ENCODE measurements around the gene TMEM150B.

TMEM150B gene

DNA sequence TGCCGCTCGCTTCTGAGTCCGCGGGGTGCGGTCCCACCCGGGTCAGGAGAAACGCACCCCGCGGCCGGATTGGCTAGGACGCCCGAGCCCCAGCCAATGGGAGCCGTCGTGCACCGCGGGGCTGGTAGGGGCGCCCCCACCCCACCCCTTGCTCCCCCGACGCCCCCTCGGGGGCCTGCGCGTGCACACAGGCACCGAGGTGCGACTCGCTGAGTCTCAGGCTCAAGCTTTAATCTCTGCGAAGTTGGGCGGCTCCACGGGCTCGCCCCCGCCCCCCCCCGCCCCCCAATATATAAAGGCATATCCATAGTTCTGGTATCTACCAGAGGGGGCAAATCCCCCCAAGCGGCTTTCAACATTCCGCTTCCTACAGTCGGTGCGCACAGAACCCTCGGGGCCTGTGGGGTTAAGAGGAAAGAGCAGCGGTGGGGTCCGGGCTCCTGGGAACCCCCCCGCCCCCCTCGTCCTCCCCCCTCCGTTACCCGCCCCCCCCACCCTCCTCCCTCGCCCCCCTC lies 29.6 kb upstream of the TMEM150B start, which contains the start of gene COX6B2:
Gene COX6B2 (minus strand): TSS at position 22 of the 515 bp plus-strand sequence. CDS start 198 bp downstream, outside the sequence.
- no peak for DNase-seq (ENCODE audit: low read depth)

DNA sequence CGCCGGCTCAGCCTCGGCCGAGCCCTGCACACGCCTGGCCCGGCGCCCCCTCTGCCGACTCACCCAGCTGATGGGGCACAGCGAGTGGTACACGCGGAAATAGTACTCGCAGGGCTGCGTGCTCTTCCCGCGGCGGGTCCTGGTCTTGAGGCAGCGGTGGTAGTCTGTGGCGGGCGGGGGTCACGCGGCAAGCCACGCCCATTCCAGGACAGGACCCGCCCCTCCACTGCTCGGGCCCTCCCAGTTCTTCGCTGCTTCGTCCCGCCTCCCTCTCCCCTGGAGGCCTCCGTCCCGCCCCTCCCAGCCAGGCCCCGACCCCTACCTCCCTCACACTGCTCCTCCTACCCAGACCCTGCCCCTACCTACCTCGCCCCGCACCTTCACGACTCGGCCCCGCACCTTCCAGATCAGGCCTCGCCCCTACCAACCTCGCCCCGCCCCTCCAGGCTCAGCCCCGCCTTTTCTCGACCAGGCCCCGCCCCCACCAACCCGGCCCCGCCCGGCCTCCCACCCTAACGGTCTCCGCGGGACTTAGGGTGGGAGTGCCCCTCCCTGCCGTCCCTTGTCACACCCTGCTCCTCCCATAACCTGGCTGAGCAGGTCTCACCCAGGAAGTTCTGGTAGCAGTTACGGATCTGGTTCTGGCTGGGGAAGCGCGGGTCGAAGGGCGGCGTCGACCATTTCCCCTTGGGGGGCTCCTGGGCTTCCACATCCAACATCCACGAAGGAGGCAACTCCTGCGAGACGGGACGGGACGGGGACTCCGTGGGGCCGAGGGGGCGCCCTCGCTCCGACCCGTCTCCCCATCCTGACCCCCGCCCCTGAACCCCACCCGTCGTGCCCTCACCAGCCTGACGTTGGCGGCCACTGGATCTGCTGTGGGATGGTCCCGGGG lies 28.9 kb upstream of the TMEM150B start:
- peak; percentile 50 for DNase-seq (ENCODE audit: low read depth)

DNA sequence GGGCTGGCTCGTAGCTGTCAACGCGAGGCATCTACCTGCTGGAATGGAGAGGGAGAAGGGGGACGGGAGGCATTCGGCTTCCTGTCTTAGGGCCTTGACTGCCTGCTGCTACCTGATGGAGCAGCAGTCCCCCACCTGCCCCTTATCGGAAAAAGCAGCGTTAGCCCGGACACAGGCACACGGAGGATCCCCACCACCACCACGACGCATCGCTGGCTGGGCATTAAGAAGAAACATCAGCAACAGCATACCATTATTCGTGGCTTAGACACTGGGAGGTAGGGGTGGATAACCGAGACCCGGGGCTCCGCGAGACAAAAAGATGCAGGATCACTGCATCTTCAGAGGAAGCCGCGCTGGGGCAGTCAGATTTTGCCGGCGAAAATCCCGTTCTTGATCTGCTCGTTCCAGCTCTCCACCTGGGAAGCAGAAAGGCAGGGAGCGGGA lies 28.2 kb upstream of the TMEM150B start:
- no peak for DNase-seq (ENCODE audit: low read depth)

DNA sequence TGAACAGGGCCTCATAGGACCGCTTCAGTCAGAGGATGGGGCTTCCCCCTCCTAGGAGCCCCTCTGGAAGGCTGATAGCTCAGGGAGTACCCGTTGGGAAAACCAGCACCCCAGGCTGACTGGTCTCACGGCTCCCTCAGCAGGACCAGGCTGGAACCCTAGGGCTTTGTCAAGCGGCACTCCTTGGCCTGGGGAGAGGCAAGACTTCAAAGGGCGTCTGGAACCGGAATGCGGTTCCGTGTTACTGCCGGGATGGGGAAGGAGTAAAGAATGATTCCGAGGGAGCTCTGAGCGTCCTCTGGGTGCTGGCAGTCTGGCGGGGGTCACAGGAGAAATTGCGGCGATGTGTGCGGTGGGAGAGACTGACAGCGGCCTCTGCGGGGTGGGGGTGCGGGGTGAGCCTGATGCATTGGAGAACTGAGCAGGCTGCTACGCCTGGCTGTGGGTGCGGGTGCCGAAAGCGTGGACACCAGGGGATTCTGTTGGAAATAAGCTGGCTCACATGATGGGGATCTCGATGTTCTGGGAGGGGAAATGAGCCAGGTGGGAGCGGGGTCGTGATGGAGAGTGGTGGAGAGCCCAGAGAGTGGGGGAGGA lies 27.5 kb upstream of the TMEM150B start:
- DNase-seq (ENCODE audit: low read depth): no peak

DNA sequence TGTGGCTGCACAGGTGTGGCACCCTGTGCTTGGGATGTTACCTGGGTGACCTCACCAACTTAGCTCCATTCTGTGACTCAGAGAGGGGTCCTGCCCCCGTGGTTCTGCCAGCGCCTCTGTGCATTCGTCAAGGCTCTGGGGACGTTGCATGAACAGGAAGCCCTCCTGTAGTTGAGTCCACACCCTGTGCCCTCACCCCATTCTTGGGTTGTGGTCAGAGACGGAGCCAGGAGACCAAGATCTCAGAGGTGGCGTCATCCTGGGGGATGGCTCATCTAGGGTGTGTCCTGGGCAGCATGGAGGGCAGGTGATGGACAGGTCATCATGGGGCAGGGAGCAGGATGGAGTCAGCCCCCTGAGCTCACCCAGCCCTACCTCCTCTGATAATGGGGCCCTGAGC lies 26.9 kb upstream of the TMEM150B start:
- DNase-seq (ENCODE audit: low read depth): no peak

DNA sequence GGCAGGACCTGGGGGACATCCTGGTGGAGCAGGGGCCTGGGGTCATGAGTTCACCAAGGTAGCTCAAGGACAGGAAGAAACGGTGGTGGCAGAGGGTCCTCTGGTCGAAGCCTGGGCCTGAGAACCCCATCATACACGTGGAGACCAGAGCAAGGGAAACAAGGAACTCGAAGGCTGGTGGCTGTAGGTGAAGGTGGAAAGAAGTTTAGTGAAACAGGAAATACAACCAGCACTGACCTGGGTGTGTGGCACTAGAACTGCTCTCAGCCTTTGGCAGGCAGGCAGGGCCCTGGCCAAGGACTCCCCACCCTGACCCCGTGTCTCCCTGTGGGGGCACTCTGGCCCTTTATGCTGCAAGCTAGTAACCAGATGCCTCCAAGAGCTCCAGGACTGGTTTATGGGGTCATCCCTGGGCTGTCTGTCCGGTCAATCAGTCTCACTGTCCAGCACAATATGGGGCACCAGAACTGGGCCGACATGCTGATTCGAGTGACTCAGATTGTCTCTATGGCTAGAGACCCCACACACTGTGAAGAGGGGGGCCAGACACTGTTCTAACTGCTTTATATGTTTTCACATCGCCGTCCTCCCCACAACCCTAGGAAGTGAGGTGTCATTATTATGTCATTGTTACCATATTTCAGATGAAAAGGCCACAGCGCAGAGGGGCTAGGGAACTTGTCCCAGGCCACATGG lies 25.6 kb upstream of the TMEM150B start:
- DNase-seq (ENCODE audit: low read depth): no peak

DNA sequence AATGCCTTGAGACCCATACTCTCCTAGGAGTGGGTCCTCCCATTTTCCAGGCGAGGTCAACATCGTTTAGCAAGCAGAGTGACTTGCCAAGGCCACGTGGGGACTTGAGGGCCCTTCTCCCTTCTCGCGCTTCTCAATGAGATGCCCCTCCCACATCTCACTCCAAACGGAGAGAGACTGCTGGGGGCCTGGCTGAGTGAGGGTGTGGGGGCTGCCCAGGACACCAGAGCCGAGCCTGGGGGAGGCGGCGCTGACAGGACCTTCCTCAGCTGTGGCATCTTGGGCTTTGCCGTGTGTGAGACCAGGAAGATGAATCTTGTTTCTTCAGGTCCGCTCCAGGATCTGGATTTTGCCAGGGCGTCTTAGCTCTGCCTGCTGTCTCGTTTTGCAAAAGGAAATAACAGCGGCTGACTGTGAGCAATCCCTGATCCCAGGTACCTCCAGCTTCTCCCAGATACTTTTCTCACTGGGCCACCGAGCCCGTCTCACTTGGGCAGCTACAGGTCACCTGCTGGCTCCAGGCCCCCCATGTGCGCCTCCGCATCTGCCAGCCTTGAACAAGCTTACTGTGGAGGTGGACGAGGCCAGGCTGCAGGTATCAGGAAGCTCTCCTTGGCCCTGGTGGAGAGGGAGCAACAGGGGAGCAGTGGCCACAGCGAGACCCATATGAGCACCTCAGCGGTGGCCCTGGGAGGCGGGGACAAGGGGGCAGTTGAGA lies 23.3 kb upstream of the TMEM150B start:
- no peak for DNase-seq (ENCODE audit: low read depth)

DNA sequence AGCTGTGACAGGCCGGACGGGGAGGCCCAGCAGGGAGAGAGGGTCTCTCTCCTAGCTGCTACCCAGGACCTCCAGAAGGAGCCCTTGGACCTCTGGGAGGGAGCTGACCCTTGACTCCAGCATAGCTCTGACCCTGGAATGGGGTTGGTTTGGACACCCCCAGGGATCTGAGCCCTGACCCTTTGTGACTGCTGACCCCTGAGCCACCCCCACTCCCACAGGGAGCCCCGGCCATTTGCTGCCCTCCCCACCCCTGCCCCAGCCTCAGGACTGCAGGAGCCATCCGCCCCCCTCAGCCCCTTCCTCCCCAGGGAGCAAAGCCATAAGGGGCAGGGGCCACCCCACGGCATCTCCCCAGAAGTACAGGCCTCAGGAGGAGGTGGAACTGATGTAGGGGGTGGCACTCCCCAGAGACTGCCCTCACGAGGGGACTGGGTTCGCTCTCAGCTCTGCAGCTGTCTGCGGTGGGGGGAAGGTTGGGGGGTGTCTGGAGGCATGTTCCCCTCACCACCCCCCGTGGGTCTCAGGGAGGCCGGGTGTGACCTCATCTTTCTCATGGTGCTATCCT lies 22.4 kb upstream of the TMEM150B start:
- DNase-seq (ENCODE audit: low read depth): no peak

DNA sequence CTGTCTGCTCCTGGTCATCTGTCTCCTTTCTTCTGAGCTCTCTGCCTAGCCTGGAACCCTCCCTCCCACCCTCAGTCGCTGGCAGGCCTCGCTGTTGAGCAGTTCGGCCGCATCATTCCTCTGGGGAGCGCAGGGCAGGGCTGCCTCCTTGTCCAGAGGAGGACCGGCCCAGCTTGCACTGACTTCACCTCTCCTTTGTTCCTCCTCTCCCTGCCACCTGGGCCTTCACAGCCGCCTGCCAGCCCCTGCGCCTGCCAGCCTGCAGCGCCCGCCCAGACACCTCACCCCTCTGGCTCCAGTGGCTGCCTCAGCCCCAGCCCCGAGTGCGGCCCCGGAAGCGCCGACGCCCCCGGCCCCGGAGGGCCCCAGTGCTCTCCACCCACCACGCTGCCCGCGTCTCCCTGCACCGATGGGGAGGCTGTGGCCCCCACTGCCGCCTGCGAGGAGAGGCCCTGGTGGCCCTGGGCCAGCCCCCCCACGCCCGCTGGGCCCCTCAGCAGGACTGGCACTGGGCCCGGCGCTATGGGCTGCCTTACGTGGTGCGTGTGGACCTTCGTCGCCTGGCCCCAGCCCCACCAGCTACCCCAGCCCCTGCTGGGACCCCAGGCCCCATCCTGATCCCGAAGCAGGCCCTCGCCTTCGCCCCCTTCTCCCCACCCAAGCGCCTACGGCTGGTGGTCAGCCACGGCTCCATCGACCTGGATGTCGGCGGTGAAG lies 21.7 kb upstream of the TMEM150B start:
- DNase-seq (ENCODE audit: low read depth): no peak

DNA sequence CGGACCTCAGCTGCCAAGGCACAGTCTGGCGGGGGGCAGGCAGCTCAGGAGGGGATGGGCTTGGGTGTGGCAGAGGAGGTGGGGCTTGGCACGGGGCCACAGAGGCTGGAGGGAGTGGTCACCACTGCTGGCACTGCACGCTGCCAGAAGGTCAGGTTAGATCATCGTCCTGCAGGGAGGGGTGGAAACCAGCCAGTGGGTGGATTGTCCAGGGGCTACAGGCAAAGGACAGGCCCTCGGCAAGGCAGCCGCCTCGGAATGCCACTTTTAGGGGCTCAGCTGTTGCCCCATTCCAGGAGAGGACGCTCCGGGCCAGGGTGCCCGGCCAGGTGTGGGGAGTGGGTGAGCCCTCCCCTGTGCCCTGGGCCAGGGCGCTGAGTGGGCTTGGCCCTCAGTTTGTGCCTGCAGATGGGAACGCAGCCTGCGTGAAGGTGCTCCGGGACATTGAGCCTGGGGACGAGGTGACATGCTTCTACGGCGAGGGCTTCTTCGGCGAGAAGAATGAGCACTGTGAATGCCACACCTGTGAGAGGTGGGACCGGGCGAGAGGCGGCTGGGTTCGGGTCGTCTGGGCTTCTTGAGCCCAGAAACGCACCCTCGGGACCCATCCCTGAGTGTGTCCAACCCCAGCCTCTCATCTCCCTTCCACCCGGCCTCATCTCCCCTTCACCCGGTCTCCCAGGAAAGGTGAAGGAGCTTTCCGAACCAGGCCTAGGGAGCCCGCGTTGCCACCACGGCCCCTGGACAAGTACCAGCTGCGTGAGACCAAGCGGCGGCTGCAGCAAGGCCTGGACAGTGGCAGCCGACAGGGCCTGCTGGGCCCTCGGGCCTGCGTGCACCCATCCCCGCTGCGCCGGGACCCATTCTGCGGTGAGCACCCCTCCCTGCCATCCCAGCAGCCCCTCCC lies 20.9 kb upstream of the TMEM150B start:
- no peak for DNase-seq (ENCODE audit: low read depth)

DNA sequence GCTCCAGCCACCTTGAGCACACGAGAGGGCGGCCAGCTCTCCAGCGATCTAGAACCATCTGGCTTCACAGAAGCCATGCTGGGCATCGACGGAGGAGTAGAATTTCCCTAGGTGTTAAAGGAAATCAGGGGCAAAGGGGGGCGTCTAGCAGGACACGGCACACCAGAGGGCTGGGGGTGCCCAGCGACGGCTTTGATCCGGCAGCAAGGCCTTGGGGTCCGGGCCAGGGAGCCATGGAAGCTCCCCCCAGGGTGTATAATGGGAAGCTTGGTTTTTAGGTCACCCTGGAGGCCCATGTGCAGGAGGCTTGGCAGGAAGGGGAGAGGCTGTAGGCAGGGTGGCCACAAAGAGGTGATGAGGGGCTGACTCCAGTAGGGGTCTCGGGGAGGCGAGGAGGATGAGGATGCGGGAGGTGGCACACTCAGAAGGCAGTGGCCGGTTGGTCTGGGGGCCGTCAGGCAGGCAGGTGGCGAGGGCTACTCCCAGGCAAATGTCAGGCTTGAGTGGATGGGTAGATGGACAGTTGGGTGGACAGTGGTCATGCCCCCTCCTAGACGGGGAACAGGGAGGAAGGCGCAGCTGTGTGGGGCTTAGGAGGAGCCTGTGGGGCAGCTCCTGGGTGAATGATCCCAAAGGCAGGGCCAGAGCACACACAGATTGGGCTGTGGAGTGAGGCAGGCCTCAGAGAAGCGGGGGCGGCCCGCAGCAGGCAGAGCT lies 20.1 kb upstream of the TMEM150B start:
- DNase-seq (ENCODE audit: low read depth): no peak

DNA sequence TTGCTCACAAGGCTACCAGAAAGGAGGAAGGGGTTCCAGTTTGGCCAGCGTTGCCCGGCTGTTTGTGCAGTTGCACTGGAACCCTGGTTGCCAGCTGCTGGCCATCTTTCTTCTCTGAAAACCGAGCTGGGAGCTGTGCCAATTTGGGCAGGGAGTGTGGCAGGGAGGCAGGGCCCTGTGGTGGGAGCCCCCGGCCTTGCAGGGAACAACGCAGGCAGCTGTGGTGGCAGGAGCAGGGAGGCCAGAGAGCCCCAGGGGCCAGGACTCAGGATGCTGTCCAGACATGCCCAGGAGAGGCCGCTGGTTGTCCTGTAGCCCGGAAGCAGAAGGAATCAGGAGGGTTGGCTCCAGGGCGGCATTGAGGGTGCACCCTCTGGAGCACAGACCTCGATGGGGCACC lies 19.3 kb upstream of the TMEM150B start:
- no peak for DNase-seq (ENCODE audit: low read depth)

DNA sequence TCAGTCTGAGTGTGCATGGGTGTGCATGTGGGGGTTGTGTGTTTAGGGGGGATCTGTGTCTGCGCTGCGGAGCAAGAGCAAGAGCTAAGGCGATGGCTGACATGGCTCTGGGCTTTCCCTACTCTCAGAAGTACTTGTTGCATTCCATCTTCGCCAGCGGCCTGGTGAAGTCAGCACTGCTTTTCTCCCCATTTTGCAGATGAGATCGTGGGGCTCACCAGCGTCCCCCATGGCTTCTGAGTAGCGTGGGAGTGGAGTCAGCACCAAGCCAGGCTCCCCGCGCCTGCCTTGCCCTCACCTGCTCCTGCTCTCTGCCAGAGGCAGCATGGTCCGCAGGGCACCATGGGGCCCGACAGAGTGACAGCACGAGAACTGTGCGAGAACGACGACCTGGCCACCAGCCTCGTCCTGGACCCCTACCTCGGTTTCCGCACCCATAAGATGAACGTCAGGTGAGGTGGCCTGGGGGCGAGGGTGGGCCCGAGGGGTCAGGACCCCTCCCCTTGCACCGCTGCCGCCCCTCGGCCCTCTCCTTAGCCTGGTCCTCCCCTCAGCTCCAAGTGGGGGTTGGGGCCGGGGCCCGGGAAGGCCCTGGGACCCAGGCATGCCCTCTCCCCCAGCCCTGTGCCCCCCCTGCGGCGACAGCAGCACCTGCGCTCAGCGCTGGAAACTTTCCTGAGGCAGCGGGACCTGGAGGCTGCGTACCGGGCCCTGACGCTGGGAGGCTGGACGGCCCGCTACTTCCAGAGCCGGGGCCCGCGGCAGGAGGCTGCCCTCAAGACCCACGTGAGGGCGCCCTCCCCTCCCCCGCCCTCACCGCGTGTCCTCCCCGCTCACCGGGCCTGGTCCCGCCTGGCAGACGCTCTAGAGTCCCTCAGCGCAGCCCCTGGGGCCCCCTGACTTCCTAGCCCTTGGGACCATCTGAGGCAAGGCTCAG lies 16.7 kb upstream of the TMEM150B start:
- no peak for DNase-seq (ENCODE audit: low read depth)

DNA sequence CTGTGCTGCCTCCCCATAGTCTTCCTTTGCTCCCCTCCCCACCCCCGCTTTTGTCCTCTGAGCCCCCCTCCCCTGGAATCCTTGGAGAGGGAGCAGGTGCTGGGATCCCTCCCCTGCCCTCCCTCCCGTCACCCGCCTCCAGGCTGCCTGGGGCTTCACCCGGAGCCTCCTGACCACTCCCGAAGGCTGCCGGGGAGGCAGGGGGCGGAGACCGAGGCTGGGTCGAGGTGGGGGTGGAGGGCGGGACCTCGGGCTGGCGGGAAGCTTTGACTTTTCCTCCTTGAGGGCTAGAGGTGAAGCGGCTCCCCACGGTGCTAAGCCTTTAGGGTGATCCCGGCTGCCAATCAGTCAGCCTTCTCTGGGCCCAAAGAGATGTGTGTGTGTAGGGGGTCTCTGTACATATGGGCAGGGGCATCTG lies 16.0 kb upstream of the TMEM150B start:
- no peak for DNase-seq (ENCODE audit: low read depth)

DNA sequence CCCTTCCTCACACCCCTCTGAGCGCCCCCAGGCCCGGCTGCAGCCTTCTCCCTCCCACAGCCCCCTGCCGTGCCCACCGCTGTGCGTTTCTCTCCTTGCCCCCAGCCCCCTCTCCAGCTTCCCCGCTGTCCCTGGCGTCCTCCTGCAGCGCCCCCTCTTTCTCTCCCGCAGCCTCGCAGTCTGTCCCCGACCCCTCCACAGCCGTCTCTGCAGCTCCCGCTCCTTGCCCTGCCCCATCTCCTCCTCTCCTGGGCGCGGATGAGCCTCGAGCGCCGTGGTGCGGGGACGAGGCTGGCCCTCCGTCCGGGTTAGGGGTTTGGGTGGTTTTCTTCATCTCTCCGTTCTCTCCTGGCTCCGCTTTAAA lies 15.6 kb upstream of the TMEM150B start:
- no peak for DNase-seq (ENCODE audit: low read depth)

DNA sequence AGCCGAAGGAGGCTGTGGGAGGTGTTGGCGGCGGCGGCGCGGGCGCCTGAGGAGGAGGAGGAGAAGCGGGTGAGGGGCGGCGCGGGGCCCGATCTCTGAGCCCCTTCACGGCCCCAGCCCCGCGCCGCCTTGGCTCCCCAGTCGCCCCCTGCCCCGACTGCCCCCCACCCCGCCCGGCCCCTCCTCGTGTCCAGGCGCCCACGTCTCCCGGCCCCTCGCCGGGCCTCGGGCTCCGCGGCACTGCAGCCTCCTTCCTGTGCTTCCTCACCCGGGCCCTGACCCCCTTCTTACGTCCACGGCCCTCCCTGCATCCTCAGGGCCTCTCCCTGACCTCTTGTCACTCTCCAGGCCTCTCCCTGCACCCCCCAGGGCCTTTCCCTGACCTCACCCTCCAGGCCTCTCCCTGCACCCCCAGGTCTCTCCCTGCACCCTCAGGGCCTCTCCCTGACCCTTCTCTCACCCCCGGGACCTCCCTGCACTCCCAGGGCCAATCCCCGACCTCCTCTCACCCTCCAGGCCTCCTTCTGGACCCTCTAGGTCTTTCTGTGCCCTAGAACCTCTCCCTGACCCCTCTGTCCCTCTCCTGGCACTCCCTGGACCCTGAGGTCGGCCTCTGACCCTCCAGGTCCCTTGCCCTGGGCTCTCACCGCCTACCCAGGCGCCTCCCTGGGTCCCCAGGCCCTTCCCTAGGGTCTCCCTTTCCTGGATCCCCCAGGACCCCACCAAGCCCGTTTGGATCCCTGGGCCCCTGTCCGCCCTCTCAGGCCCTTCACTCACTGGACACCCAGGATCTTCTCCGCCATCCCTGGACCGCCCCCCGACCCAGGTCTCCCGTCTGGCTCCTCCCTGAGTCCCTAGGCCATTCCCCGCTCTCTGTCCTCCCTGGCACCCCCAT lies 15.0 kb upstream of the TMEM150B start:
- DNase-seq (ENCODE audit: low read depth): no peak

Data from activated T-cell treated with anti-CD3 and anti-CD28 coated beads for 1 hour (primary cell).